Measurements from ENCODE around the gene STXBP2. TPM values are rescaled to one million over a fixed set of nuclear protein-coding genes. Genes with fewer than 3 reads are reported as not detected.

Gene STXBP2
- total and polyA plus RNA-seq, 9 of the 15 experiments (the other 6 are each of a cell fraction or from before 2014, with no cell fraction given), result 2.5 to 163 (median 71.3) TPM

DNA sequence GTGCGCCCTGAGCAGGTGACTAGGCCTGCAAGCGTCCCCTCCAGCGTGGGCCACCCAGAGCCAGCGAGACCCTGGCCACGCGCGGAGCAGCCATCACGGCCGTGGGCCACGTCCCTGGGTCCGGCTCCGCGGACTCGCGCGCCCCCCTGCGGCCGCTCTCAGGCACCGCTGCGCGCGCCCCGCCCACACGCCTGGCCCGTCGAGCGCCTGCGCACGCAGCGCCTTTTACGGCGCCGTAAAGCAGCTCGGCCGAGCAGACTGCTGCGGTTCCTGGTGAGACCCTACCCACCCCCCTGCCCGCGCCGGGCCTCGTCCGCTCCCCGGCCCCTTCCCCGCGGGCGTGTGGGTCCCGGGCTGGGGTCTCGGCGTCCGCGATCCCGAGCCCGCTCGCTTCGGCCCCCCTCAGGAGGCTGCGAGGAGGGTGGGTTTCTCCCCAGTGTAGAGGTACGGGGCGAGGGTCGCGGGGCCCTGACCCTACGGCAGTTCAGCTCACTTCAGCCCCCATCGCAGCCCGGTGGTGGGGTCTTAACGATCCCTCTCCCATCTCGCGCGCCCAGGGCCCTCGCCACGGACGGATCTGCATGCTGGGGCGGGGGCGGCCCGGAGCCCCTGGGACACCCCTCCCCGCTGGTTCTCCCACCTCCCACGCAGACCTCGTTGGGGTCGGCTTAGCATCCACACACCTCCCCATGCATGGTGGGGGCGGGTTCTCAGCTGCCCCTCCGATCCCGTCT is 43.9 kb downstream of the STXBP2 start, which contains the start of gene TRAPPC5 (continued):
- TF ChIP-seq, protein P1, sequence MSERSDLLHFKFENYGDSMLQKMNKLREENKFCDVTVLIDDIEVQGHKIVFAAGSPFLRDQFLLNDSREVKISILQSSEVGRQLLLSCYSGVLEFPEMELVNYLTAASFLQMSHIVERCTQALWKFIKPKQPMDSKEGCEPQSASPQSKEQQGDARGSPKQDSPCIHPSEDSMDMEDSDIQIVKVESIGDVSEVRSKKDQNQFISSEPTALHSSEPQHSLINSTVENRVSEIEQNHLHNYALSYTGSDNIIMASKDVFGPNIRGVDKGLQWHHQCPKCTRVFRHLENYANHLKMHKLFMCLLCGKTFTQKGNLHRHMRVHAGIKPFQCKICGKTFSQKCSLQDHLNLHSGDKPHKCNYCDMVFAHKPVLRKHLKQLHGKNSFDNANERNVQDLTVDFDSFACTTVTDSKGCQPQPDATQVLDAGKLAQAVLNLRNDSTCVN (CRISPR knock-in tag; IDR thresholded peaks at IDR 0.05), result peak; percentile 17; the same call in 1 of the 2 replicates
- TF ChIP-seq, protein P2, sequence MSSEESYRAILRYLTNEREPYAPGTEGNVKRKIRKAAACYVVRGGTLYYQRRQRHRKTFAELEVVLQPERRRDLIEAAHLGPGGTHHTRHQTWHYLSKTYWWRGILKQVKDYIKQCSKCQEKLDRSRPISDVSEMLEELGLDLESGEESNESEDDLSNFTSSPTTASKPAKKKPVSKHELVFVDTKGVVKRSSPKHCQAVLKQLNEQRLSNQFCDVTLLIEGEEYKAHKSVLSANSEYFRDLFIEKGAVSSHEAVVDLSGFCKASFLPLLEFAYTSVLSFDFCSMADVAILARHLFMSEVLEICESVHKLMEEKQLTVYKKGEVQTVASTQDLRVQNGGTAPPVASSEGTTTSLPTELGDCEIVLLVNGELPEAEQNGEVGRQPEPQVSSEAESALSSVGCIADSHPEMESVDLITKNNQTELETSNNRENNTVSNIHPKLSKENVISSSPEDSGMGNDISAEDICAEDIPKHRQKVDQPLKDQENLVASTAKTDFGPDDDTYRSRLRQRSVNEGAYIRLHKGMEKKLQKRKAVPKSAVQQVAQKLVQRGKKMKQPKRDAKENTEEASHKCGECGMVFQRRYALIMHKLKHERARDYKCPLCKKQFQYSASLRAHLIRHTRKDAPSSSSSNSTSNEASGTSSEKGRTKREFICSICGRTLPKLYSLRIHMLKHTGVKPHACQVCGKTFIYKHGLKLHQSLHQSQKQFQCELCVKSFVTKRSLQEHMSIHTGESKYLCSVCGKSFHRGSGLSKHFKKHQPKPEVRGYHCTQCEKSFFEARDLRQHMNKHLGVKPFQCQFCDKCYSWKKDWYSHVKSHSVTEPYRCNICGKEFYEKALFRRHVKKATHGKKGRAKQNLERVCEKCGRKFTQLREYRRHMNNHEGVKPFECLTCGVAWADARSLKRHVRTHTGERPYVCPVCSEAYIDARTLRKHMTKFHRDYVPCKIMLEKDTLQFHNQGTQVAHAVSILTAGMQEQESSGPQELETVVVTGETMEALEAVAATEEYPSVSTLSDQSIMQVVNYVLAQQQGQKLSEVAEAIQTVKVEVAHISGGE (CRISPR knock-in tag; IDR thresholded peaks at IDR 0.05), result no peak
- no peak for TF ChIP-seq JUN (IDR thresholded peaks at IDR 0.05; ENCODE audit: borderline replicate concordance, low read depth, low read length)
- no peak for TF ChIP-seq JUN (CRISPR knock-in tag; IDR thresholded peaks at IDR 0.05; ENCODE audit: borderline replicate concordance)
- TF ChIP-seq MXI1 (IDR thresholded peaks at IDR 0.05; ENCODE audit: low read depth, low read length), result no peak
- TF ChIP-seq ERF (CRISPR knock-in tag; IDR thresholded peaks at IDR 0.05), result no peak
- peak; percentile 48 for TF ChIP-seq HMGN3 (IDR thresholded peaks at IDR 0.05; ENCODE audit: borderline replicate concordance, extremely low read depth, insufficient read length, low read depth, low read length)
- TF ChIP-seq HNRNPUL1 (IDR thresholded peaks at IDR 0.05; ENCODE audit: low read length), result no peak
- no peak for TF ChIP-seq NEUROD1 (IDR thresholded peaks at IDR 0.05; ENCODE audit: borderline replicate concordance, low read depth, low read length, partially characterized antibody)
- no peak for TF ChIP-seq MED1 (CRISPR knock-in tag; IDR thresholded peaks at IDR 0.05; ENCODE audit: borderline replicate concordance)
- TF ChIP-seq, protein P3, sequence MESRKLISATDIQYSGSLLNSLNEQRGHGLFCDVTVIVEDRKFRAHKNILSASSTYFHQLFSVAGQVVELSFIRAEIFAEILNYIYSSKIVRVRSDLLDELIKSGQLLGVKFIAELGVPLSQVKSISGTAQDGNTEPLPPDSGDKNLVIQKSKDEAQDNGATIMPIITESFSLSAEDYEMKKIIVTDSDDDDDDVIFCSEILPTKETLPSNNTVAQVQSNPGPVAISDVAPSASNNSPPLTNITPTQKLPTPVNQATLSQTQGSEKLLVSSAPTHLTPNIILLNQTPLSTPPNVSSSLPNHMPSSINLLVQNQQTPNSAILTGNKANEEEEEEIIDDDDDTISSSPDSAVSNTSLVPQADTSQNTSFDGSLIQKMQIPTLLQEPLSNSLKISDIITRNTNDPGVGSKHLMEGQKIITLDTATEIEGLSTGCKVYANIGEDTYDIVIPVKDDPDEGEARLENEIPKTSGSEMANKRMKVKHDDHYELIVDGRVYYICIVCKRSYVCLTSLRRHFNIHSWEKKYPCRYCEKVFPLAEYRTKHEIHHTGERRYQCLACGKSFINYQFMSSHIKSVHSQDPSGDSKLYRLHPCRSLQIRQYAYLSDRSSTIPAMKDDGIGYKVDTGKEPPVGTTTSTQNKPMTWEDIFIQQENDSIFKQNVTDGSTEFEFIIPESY (CRISPR knock-in tag; IDR thresholded peaks at IDR 0.05), result peak; percentile 76
- TF ChIP-seq FOXA3 (CRISPR knock-in tag; conservative IDR thresholded peaks at IDR 0.05 in 1 of 2, IDR thresholded peaks at IDR 0.05 in 1 of 2), result no peak
- no peak for TF ChIP-seq PPARD (CRISPR knock-in tag; IDR thresholded peaks at IDR 0.05)
- no peak for TF ChIP-seq ZNF124 (CRISPR knock-in tag; IDR thresholded peaks at IDR 0.05)
- TF ChIP-seq ELF2 (CRISPR knock-in tag; IDR thresholded peaks at IDR 0.05), result no peak
- TF ChIP-seq ZNF253 (CRISPR knock-in tag; conservative IDR thresholded peaks at IDR 0.05), result no peak
- no peak for TF ChIP-seq NR1H2 (CRISPR knock-in tag; IDR thresholded peaks at IDR 0.05)
- TF ChIP-seq, protein P4, sequence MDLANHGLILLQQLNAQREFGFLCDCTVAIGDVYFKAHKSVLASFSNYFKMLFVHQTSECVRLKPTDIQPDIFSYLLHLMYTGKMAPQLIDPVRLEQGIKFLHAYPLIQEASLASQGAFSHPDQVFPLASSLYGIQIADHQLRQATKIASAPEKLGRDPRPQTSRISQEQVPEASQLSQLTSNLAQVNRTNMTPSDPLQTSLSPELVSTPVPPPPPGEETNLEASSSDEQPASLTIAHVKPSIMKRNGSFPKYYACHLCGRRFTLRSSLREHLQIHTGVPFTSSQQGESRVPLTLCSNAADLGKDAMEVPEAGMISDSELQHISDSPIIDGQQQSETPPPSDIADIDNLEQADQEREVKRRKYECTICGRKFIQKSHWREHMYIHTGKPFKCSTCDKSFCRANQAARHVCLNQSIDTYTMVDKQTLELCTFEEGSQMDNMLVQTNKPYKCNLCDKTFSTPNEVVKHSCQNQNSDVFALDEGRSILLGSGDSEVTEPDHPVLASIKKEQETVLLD (IDR thresholded peaks at IDR 0.05), result no peak
